Measurements from ENCODE around the gene DUS1L.

- TF ChIP-seq CEBPB (IDR thresholded peaks at IDR 0.05) (no peak), FOSL2 (IDR thresholded peaks at IDR 0.05) (no peak), FOSL2 (CRISPR knock-in tag; IDR thresholded peaks at IDR 0.05) (peak; percentile 60), CTCF (IDR thresholded peaks at IDR 0.05) (no peak), PBX3 (IDR thresholded peaks at IDR 0.05) (0 out of 2 replicates have a peak, but pooled peaks have one; percentile 75), MYC (IDR thresholded peaks at IDR 0.05; ENCODE audit: borderline replicate concordance, low read length) (0 out of 2 replicates have a peak, but pooled peaks have one; percentile 24), RARB (CRISPR knock-in tag; IDR thresholded peaks at IDR 0.05) (peak; percentile 53; the same call in 1 of the 2 replicates), USF2 (IDR thresholded peaks at IDR 0.05) (no peak), REST (IDR thresholded peaks at IDR 0.05) (peak; percentile 42), EP300 (IDR thresholded peaks at IDR 0.05) (no peak), POLR2A (IDR thresholded peaks at IDR 0.05; ENCODE audit: low read length) (peak; percentile 59), CHD4 (IDR thresholded peaks at IDR 0.05; ENCODE audit: borderline replicate concordance) (no peak), TFCP2L1 (CRISPR knock-in tag; IDR thresholded peaks at IDR 0.05) (0 out of 2 replicates have a peak, but pooled peaks have one; percentile 52), MAZ (IDR thresholded peaks at IDR 0.05; ENCODE audit: borderline replicate concordance, low read depth, low read length) (0 out of 2 replicates have a peak, but pooled peaks have one; percentile 73), TP53 (CRISPR knock-in tag; IDR thresholded peaks at IDR 0.05) (peak; percentile 80; the same call in 1 of the 2 replicates)
These were observed at the start of gene DUS1L for GRCh38 chr17:82065638-82066303.
